GM12864 (cell line): ENCODE results near the gene MAGI1.

Experiments used
- DNase-seq: peaks from one replicate; pipeline ENCODE4 v3.0.0-alpha.2; 2011; ENCODE audit warnings: low read depth
- H3K4me3 ChIP-seq: 2 replicates; pipeline ENCODE4 v1.5.1; 2011; ENCODE audit warnings: mild to moderate bottlenecking, low read depth, low read length, control low read depth
- CTCF ChIP-seq: IDR thresholded peaks from 2 replicates; pipeline ENCODE4 v1.5.1; 2011; ENCODE audit warnings: low read depth, mild to moderate bottlenecking, moderate library complexity, low read length, control low read depth, inconsistent platforms; ENCODE audit errors: missing control alignments

MAGI1 gene

GRCh38 chr3:65855370-65856100 lies 183.2 kb downstream of the MAGI1 start:
- H3K4me3 ChIP-seq: no peak overlapping the region
- TF ChIP-seq CTCF: no peak
- no peak for DNase-seq

GRCh38 chr3:65854606-65855304 lies 184.0 kb downstream of the MAGI1 start:
- H3K4me3 ChIP-seq: no peak overlapping the region
- no peak for TF ChIP-seq CTCF
- no peak for DNase-seq

- TF ChIP-seq CTCF: no peak
- no peak for DNase-seq
- no peak overlapping the region for H3K4me3 ChIP-seq
Measured at GRCh38 chr3:65851827-65852226, 186.9 kb downstream of the MAGI1 start.

- DNase-seq: no peak
- no peak overlapping the region for H3K4me3 ChIP-seq
- TF ChIP-seq CTCF: no peak
Measured at GRCh38 chr3:65850261-65850660, 188.5 kb downstream of the MAGI1 start.

- DNase-seq: no peak
- TF ChIP-seq CTCF: no peak
Measured at GRCh38 chr3:65848024-65848423, 190.7 kb downstream of the MAGI1 start.

GRCh38 chr3:65846936-65847335 lies 191.8 kb downstream of the MAGI1 start:
- no peak overlapping the region for H3K4me3 ChIP-seq
- TF ChIP-seq CTCF: no peak
- DNase-seq: no peak

More at GRCh38 chr3:65848024-65848423, 190.7 kb downstream of the MAGI1 start:
- H3K4me3 ChIP-seq: no peak overlapping the region

GRCh38 chr3:65844370-65844769 lies 194.3 kb downstream of the MAGI1 start:
- no peak overlapping the region for H3K4me3 ChIP-seq
- no peak for DNase-seq
- TF ChIP-seq CTCF: no peak
